ENCODE measurements around the gene CAB39. TPM values are rescaled to one million over a fixed set of nuclear protein-coding genes. Genes with fewer than 3 reads are reported as not detected.

Gene CAB39
- total RNA-seq: 53.2 and 56.6 TPM in 2 replicates

DNA sequence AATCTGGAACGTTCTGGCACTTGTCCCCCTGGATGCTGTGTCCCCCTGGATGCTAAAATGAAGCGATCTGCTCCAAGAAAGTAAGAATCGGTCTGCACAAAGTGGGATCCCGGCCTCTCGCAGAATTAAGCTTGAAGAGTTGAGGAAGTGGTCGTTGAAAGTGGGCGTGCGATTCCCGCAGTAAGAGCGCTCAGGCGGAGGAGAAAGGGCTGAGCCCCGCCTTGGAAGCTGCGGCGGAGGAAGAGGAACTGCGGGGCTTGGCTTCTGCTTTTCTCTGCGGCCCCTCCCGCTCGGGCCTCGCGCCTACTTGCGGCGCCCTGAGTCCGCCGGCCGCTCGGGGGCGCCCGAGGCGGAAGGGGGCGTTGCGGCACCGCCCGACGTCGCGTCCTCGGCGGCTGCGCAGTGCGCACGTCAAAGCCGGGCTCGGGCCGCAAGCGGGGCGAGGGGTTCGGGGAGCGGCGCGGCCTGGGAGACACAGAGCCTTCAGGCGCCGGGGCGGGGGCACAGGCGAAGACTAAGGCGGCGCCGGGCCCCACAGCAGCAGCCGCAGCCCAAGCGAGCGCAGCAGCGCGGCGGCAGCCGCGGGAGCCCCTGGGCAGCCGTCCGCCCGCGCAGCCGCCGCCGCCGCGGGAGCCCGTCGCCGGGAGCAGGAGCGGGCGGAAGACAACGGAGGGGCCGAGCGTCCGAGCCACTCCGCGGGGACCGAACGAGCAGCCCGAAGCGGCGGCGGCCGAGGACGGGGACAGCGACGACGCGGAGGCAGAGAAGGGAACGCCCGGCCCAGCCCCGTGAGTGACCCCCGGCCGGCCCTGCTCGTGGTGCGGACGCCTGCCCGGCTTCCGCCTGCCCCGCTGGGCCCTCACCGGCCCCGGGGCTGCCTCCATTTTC lies at the start of gene CAB39:
Gene CAB39, plus strand, starts transcription at position 400 of the 888 bp plus-strand sequence. CDS start 47,160 bp downstream, outside the sequence.
- DNase-seq (ENCODE audit: insufficient read length, low spot score, missing footprints): peak; percentile 99
- Histone ChIP-seq H2AFZ (ENCODE audit: low read length) (peak within 1 kb of the TSS; percentile 92), H3K4me3 (ENCODE audit: insufficient read depth, low read length) (peak within 1 kb of the TSS; percentile 97), H4K20me1 (ENCODE audit: insufficient read depth, low read length) (peaks cover 38% of the 10 kb centered on the region), H3K79me2 (ENCODE audit: insufficient read depth, low read length) (peaks cover 50% of the 10 kb centered on the region), H3K27me3 (ENCODE audit: insufficient read depth, low read length) (no peaks in the 10 kb centered on the region), H3K4me2 (ENCODE audit: insufficient read depth, low read length) (peak within 1 kb of the TSS; percentile 97), H3K27ac (ENCODE audit: low read depth, low read length) (peak within 1 kb of the TSS; percentile 87), H3K36me3 (ENCODE audit: insufficient read depth, low read length) (no peaks in the 10 kb centered on the region), H3K9me3 (ENCODE audit: low read depth, low read length) (no peaks in the 10 kb centered on the region), H3K4me1 (ENCODE audit: insufficient read depth, low read length) (peaks cover 21% of the 10 kb centered on the region)
- TF ChIP-seq, protein P1, sequence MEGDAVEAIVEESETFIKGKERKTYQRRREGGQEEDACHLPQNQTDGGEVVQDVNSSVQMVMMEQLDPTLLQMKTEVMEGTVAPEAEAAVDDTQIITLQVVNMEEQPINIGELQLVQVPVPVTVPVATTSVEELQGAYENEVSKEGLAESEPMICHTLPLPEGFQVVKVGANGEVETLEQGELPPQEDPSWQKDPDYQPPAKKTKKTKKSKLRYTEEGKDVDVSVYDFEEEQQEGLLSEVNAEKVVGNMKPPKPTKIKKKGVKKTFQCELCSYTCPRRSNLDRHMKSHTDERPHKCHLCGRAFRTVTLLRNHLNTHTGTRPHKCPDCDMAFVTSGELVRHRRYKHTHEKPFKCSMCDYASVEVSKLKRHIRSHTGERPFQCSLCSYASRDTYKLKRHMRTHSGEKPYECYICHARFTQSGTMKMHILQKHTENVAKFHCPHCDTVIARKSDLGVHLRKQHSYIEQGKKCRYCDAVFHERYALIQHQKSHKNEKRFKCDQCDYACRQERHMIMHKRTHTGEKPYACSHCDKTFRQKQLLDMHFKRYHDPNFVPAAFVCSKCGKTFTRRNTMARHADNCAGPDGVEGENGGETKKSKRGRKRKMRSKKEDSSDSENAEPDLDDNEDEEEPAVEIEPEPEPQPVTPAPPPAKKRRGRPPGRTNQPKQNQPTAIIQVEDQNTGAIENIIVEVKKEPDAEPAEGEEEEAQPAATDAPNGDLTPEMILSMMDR (IDR thresholded peaks at IDR 0.05; ENCODE audit: extremely low read depth, low read depth, low read length): peak; percentile 64

DNA sequence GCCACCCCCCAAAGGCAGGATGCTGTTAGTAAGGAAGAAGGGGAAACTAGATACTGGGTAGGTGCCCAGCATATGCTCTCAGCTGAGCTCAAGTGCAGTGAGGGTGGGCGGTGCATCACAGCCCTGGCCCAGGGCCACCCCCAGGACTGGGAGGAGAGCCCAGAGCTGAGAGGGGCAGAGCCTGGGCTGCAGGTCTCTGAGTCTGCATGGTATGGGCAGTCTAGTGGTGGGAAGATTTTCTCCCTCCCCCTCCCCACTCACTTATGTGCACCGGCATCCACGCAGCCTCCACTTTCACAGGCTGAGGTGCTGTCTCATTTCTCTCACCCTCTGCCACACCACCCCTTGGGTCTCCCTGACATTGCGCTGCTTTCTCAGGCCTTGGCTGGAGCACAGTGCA lies 48.5 kb upstream of the CAB39 start:
- TF ChIP-seq, protein P1 (IDR thresholded peaks at IDR 0.05; ENCODE audit: extremely low read depth, low read depth, low read length): no peak
- DNase-seq (ENCODE audit: insufficient read length, low spot score, missing footprints): no peak
- Histone ChIP-seq H2AFZ (ENCODE audit: low read length) (no peak overlapping the region), H3K9me3 (ENCODE audit: low read depth, low read length) (no peaks in the 10 kb centered on the region), H3K27me3 (ENCODE audit: insufficient read depth, low read length) (no peaks in the 10 kb centered on the region), H3K4me2 (ENCODE audit: insufficient read depth, low read length) (no peak overlapping the region), H3K4me3 (ENCODE audit: insufficient read depth, low read length) (no peak overlapping the region), H3K4me1 (ENCODE audit: insufficient read depth, low read length) (peaks cover 8% of the 10 kb centered on the region), H3K79me2 (ENCODE audit: insufficient read depth, low read length) (no peaks in the 10 kb centered on the region), H4K20me1 (ENCODE audit: insufficient read depth, low read length) (no peaks in the 10 kb centered on the region), H3K36me3 (ENCODE audit: insufficient read depth, low read length) (no peaks in the 10 kb centered on the region), H3K27ac (ENCODE audit: low read depth, low read length) (no peak overlapping the region)

DNA sequence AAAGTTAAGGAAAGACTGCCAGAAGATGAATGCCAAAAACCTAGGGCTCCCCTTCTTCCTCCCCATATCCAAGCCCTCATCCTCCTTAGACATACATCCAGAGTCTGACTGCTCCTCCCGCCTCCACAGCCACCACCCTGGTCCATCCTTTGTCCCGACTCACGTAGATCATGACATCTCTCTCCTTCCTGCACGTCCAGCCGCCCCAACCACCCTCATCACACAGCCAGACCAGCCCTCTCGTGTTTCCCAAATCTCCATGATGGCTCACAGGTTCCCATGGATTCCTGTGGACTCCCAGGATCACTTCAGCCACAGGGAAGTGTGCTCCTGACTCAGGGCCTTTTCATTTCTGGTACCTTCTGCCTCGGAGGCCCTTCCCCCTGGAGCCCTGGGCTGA lies 47.8 kb upstream of the CAB39 start:
- Histone ChIP-seq H3K4me2 (ENCODE audit: insufficient read depth, low read length) (no peak overlapping the region), H3K79me2 (ENCODE audit: insufficient read depth, low read length) (no peaks in the 10 kb centered on the region), H3K4me3 (ENCODE audit: insufficient read depth, low read length) (no peak overlapping the region), H3K27ac (ENCODE audit: low read depth, low read length) (no peak overlapping the region), H3K27me3 (ENCODE audit: insufficient read depth, low read length) (no peaks in the 10 kb centered on the region), H3K9me3 (ENCODE audit: low read depth, low read length) (no peaks in the 10 kb centered on the region), H2AFZ (ENCODE audit: low read length) (no peak overlapping the region), H3K36me3 (ENCODE audit: insufficient read depth, low read length) (no peaks in the 10 kb centered on the region), H3K4me1 (ENCODE audit: insufficient read depth, low read length) (peaks cover 11% of the 10 kb centered on the region), H4K20me1 (ENCODE audit: insufficient read depth, low read length) (no peaks in the 10 kb centered on the region)
- DNase-seq (ENCODE audit: insufficient read length, low spot score, missing footprints): no peak
- TF ChIP-seq, protein P1 (IDR thresholded peaks at IDR 0.05; ENCODE audit: extremely low read depth, low read depth, low read length): no peak

DNA sequence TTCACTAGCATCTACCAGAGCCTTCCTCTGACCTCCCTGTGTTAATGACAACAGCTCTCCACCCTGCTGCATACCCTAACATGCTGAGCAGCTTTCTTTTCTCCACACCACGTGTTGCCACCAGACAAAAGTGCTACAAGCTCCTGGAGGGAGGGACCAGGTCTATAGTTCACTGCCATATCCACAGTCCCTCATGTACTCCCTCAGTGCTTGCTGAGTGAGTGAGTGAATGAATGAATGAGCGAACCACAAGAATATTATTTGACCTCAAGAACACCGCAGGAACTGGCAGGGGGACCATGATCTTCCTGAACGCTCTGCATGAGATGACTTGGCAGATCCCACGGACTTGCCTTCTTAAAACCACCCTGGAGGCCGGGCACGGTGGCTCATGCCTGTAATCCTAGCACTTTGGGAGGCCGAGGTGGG lies 47.4 kb upstream of the CAB39 start:
- Histone ChIP-seq H3K9me3 (ENCODE audit: low read depth, low read length) (no peaks in the 10 kb centered on the region), H3K36me3 (ENCODE audit: insufficient read depth, low read length) (no peaks in the 10 kb centered on the region), H3K4me1 (ENCODE audit: insufficient read depth, low read length) (peaks cover 11% of the 10 kb centered on the region), H3K4me3 (ENCODE audit: insufficient read depth, low read length) (no peak overlapping the region), H3K79me2 (ENCODE audit: insufficient read depth, low read length) (no peaks in the 10 kb centered on the region), H3K27ac (ENCODE audit: low read depth, low read length) (no peak overlapping the region), H3K4me2 (ENCODE audit: insufficient read depth, low read length) (no peak overlapping the region), H3K27me3 (ENCODE audit: insufficient read depth, low read length) (no peaks in the 10 kb centered on the region), H4K20me1 (ENCODE audit: insufficient read depth, low read length) (no peaks in the 10 kb centered on the region), H2AFZ (ENCODE audit: low read length) (no peak overlapping the region)
- DNase-seq (ENCODE audit: insufficient read length, low spot score, missing footprints): peak; percentile 65
- TF ChIP-seq, protein P1 (IDR thresholded peaks at IDR 0.05; ENCODE audit: extremely low read depth, low read depth, low read length): no peak

Measured in osteoblast (primary cell).